ENCODE measurements around the gene NBAS.

Gene NBAS

DNA sequence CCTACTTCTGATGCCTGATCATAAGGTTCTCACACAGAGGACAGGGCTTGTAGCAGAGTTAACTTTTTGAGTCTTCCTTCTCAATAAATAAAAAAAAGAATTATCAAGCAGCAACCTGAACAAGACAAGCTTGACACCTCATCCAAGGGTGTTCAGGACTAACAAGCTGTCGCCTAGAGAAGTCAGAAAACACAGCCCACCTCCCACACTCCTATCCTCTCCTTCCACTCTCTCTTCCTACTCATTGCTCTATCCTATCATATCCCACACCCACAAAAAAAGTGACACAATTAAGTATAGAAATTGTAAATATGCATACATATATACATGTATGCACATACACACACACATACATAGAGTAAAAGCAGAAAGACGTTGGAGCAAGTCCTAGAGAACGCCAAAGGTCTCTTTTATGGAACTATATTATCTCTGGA, 5.4 kb downstream of the NBAS start:
- H3K4me1 ChIP-seq = peaks cover 0 to 23% (median 18%) of the 10 kb centered on the region in 4 donors
- H3K27me3 ChIP-seq = no peaks in the 10 kb centered on the region
- no peaks in the 10 kb centered on the region for H3K9me3 ChIP-seq
- no peak for DNase-seq
- peaks cover 0 to 14% (median 9%) of the 10 kb centered on the region in 3 donors for H3K36me3 ChIP-seq
- TF ChIP-seq, protein P1, sequence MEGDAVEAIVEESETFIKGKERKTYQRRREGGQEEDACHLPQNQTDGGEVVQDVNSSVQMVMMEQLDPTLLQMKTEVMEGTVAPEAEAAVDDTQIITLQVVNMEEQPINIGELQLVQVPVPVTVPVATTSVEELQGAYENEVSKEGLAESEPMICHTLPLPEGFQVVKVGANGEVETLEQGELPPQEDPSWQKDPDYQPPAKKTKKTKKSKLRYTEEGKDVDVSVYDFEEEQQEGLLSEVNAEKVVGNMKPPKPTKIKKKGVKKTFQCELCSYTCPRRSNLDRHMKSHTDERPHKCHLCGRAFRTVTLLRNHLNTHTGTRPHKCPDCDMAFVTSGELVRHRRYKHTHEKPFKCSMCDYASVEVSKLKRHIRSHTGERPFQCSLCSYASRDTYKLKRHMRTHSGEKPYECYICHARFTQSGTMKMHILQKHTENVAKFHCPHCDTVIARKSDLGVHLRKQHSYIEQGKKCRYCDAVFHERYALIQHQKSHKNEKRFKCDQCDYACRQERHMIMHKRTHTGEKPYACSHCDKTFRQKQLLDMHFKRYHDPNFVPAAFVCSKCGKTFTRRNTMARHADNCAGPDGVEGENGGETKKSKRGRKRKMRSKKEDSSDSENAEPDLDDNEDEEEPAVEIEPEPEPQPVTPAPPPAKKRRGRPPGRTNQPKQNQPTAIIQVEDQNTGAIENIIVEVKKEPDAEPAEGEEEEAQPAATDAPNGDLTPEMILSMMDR (IDR thresholded peaks at IDR 0.05) = no peak
- intact Hi-C loops (cut with DNase I; ENCODE audit: low total_unique reads) = no loop called here
- H3K27ac ChIP-seq = no peak overlapping the region
- no peak overlapping the region for H3K4me3 ChIP-seq

- Histone ChIP-seq H3K4me3 (no peak overlapping the region), H3K4me1 (peaks cover 0 to 17% (median 11%) of the 10 kb centered on the region in 4 donors), H3K9me3 (no peaks in the 10 kb centered on the region), H3K27me3 (no peaks in the 10 kb centered on the region), H3K36me3 (peaks cover 0 to 20% (median 9%) of the 10 kb centered on the region in 3 donors), H3K27ac (no peak overlapping the region)
- no peak for DNase-seq
- TF ChIP-seq, protein P1 (IDR thresholded peaks at IDR 0.05) = no peak
- intact Hi-C loops (cut with DNase I; ENCODE audit: low total_unique reads) = no loop called here
Measured at GRCh38 chr2:15554525-15555218, 6.5 kb downstream of the NBAS start.

GRCh38 chr2:15553951-15554350, 7.2 kb downstream of the NBAS start:
- Histone ChIP-seq H3K9me3 (no peaks in the 10 kb centered on the region), H3K36me3 (peaks cover 5 to 27% (median 15%) of the 10 kb centered on the region in 3 donors), H3K4me3 (no peak overlapping the region), H3K27me3 (no peaks in the 10 kb centered on the region), H3K27ac (no peak overlapping the region), H3K4me1 (peaks cover 0 to 10% (median 4%) of the 10 kb centered on the region in 4 donors)
- TF ChIP-seq, protein P1 (IDR thresholded peaks at IDR 0.05) = no peak
- intact Hi-C loops (cut with DNase I; ENCODE audit: low total_unique reads) = no loop called here
- no peak for DNase-seq

DNA sequence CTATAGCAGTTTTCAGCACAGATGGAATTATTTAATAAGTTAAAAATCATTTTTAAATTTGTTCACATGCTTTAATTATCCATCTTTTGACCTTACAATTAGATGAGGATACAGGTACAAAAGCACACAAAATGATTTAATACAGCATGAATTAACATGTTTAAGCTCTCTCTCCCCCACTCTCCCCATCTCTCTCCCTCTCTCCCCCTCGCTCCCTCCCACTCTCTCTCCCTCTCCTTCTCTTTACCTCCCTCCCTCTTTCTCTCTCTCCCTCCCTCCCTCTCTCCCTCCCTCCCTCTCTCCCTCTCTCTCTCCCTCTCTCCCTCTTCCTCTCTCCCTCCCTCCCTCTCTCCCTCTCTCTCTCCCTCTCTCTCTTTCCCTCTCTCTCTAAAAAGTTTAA, 7.6 kb downstream of the NBAS start:
- H3K4me3 ChIP-seq = no peak overlapping the region
- no peak overlapping the region for H3K27ac ChIP-seq
- intact Hi-C loops (cut with DNase I; ENCODE audit: low total_unique reads) = no loop called here
- H3K36me3 ChIP-seq = peaks cover 9 to 31% (median 15%) of the 10 kb centered on the region in 3 donors
- H3K4me1 ChIP-seq = peaks cover 0 to 6% (median 3%) of the 10 kb centered on the region in 4 donors
- TF ChIP-seq, protein P1 (IDR thresholded peaks at IDR 0.05) = no peak
- no peaks in the 10 kb centered on the region for H3K9me3 ChIP-seq
- DNase-seq = no peak
- H3K27me3 ChIP-seq = no peaks in the 10 kb centered on the region

GRCh38 chr2:15548974-15549373, 12.2 kb downstream of the NBAS start:
- peaks cover 14 to 41% (median 15%) of the 10 kb centered on the region in 3 donors for H3K36me3 ChIP-seq
- intact Hi-C loops (cut with DNase I; ENCODE audit: low total_unique reads) = no loop called here

More at GRCh38 chr2:15548974-15549373, 12.2 kb downstream of the NBAS start:
- TF ChIP-seq, protein P1 (IDR thresholded peaks at IDR 0.05) = no peak
- H3K4me3 ChIP-seq = no peak overlapping the region
- no peaks in the 10 kb centered on the region for H3K27me3 ChIP-seq
- no peak overlapping the region for H3K27ac ChIP-seq
- H3K9me3 ChIP-seq = no peaks in the 10 kb centered on the region
- DNase-seq = no peak
- no peaks in the 10 kb centered on the region for H3K4me1 ChIP-seq

Measured in tibial artery (tissue), 4 donors.